ENCODE measurements around the gene TP53TG5.

TP53TG5 gene

DNA sequence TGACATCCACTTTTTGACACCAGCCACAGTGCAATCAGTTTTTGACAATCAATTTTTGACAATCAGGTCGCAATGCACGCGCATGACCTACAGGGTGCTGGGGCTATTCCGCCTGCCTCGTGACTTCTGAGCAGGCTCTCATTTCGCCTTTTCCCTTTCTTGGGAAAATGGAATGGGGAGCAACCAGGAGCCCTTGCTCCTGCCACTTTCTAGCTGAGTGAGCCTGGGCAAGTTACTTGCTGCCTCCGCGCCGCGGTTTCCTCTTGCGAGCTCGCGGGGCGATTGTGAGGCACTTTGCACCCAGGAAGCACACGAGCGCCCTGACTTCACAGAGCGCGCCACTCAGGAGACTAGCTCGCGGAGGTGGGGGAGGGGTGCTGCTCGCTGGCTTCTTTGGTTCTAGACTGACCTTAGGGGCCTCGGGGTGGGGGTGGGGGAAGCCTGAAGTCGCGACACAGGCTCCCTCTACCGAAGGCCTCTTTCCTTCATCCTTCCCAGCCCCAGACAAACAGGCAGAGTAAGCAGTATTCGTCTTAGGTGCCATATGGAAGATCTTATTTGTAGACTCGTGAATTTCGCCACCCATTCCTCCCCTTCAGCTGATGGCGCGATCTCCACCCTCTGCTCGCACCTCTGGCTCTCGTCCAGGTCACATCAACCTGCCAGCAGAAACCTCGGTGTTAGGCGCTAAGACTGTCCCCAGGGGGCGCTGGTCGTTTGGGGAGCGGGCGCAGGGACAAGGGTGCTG lies 4.6 kb downstream of the TP53TG5 start:
- H3K27ac ChIP-seq, result peak overlapping the region; percentile 50
- peaks cover 24 to 29% of the 10 kb centered on the region in 2 experiments for H3K4me1 ChIP-seq (ENCODE audit: control insufficient read depth in 1 of 2, insufficient read depth in 1 of 2, low read depth in 1 of 2, low read length in 1 of 2)
- peaks cover 10% of the 10 kb centered on the region for H3K27me3 ChIP-seq
- peak; percentile 86 for TF ChIP-seq CTCF (IDR thresholded peaks at IDR 0.05)
- H3K4me3 ChIP-seq (ENCODE audit: low read depth in 1 of 2, low read length in 1 of 2), result peak overlapping the region; percentile 63
- no peaks in the 10 kb centered on the region for H3K9me3 ChIP-seq
- H3K36me3 ChIP-seq, result no peaks in the 10 kb centered on the region

GRCh38 chr20:45372646-45373352 lies 5.3 kb downstream of the TP53TG5 start:
- Histone ChIP-seq H3K4me1 (ENCODE audit: control insufficient read depth in 1 of 2, insufficient read depth in 1 of 2, low read depth in 1 of 2, low read length in 1 of 2) (peaks cover 31 to 37% of the 10 kb centered on the region in 2 experiments), H3K27ac (peak overlapping the region; percentile 50), H3K9me3 (no peaks in the 10 kb centered on the region), H3K4me3 (ENCODE audit: low read depth in 1 of 2, low read length in 1 of 2) (peak overlapping the region in 1 of 2 experiments; percentile 63), H3K36me3 (peaks cover under 1% of the 10 kb centered on the region), H3K27me3 (peaks cover 10% of the 10 kb centered on the region)
- TF ChIP-seq CTCF (IDR thresholded peaks at IDR 0.05), result no peak

DNA sequence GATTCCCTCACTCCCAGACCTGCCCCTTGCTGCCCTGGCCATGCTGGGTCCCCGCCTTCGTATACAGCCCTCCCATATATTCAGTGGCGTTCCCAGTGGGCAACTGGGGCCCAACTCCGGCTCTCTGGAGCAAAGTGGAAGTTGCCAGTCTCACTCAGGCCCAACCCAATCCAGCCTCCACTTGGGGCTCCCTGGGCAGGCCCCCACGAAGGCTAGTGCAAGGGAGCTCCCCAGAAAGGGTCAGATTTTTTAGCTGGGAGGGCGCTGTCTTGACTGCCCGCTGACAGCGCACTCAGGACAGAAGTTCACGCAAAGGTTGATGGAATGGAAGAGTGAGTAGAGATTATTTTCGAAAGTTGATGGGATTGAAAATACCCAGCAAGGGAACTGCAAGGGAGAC lies 5.9 kb downstream of the TP53TG5 start:
- TF ChIP-seq CTCF (IDR thresholded peaks at IDR 0.05), result no peak

GRCh38 chr20:45370571-45371160 lies 7.5 kb downstream of the TP53TG5 start:
- no peak overlapping the region for H3K27ac ChIP-seq
- peaks cover 38 to 41% of the 10 kb centered on the region in 2 experiments for H3K4me1 ChIP-seq (ENCODE audit: control insufficient read depth in 1 of 2, insufficient read depth in 1 of 2, low read depth in 1 of 2, low read length in 1 of 2)
- TF ChIP-seq CTCF (IDR thresholded peaks at IDR 0.05), result no peak
- H3K4me3 ChIP-seq (ENCODE audit: low read depth in 1 of 2, low read length in 1 of 2), result no peak overlapping the region
- no peaks in the 10 kb centered on the region for H3K9me3 ChIP-seq
- H3K36me3 ChIP-seq, result peaks cover 22% of the 10 kb centered on the region
- peaks cover 10% of the 10 kb centered on the region for H3K27me3 ChIP-seq

More for the DNA sequence above, 5.9 kb downstream of the TP53TG5 start:
- H3K27ac ChIP-seq, result no peak overlapping the region
- no peak overlapping the region for H3K4me3 ChIP-seq (ENCODE audit: low read depth in 1 of 2, low read length in 1 of 2)
- no peaks in the 10 kb centered on the region for H3K9me3 ChIP-seq
- H3K36me3 ChIP-seq, result peaks cover 7% of the 10 kb centered on the region
- peaks cover 37 to 41% of the 10 kb centered on the region in 2 experiments for H3K4me1 ChIP-seq (ENCODE audit: control insufficient read depth in 1 of 2, insufficient read depth in 1 of 2, low read depth in 1 of 2, low read length in 1 of 2)
- H3K27me3 ChIP-seq, result peaks cover 10% of the 10 kb centered on the region

DNA sequence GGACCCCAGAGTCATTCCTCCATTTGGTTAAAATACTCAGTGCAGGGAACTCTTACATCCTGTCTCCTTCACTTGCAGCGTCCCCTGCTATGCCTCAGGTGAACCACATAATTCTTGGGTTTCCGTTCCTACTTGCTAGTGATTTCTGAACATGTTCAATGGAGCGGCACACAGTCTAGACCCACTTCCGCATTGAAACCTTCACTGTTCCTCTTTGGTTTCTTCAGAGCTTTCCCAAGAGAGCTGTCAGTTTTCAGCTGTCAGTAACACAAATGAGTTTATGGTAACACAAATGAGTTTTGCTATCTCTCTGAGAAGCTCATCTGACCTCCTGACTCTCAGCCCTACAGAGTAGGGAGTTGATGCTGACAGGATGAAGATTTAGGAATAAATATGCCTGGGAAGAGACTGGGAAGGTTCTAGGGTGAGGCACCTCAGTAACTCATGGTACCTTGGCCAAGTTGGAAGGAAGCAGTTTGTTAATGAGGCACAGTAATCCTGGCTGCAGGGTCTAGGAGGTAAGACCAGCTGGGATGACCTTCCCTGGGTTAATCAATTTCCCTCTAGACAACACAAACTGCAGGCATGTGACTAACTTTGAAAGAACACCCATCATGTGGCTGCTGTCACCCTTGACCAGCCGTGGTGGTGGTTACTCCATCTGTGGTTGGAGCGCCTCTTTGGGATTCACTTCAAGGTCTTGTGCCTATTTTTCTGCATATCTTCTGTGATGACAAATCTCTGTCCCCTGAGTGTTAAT lies 9.7 kb downstream of the TP53TG5 start:
- Histone ChIP-seq H3K36me3 (peaks cover 30% of the 10 kb centered on the region), H3K4me1 (ENCODE audit: control insufficient read depth in 1 of 2, insufficient read depth in 1 of 2, low read depth in 1 of 2, low read length in 1 of 2) (peaks cover 41 to 43% of the 10 kb centered on the region in 2 experiments), H3K27ac (peak overlapping the region; percentile 81), H3K4me3 (ENCODE audit: low read depth in 1 of 2, low read length in 1 of 2) (peak overlapping the region in 1 of 2 experiments; percentile 22), H3K27me3 (peaks cover 10% of the 10 kb centered on the region), H3K9me3 (no peaks in the 10 kb centered on the region)
- TF ChIP-seq CTCF (IDR thresholded peaks at IDR 0.05), result no peak
